Stimulated activated CD8-positive, alpha-beta memory T cell treated with anti-CD3 and anti-CD28 coated beads, Interleukin-4, amount 100 ng/mL, for 24 hours (primary cell): ENCODE results near the gene SUCLG2.

Experiments
- DNase-seq: peaks from one replicate; pipeline ENCODE4 v3.0.0-alpha.2; 2020; ENCODE audit warnings: low read depth

The SUCLG2 gene

GRCh38 chr3:67648701-67649100 lies 5.7 kb downstream of the SUCLG2 start:
- DNase-seq = no peak

- no peak for DNase-seq
These were observed 6.2 kb downstream of the SUCLG2 start for GRCh38 chr3:67648229-67648628.

- no peak for DNase-seq
These were observed 7.0 kb downstream of the SUCLG2 start for GRCh38 chr3:67647390-67647878.

GRCh38 chr3:67646586-67647234 lies 7.7 kb downstream of the SUCLG2 start:
- DNase-seq = no peak

- no peak for DNase-seq
These were observed 9.6 kb downstream of the SUCLG2 start for GRCh38 chr3:67644827-67645226.

- no peak for DNase-seq
These were observed 11.7 kb downstream of the SUCLG2 start for GRCh38 chr3:67642734-67643133.

DNA sequence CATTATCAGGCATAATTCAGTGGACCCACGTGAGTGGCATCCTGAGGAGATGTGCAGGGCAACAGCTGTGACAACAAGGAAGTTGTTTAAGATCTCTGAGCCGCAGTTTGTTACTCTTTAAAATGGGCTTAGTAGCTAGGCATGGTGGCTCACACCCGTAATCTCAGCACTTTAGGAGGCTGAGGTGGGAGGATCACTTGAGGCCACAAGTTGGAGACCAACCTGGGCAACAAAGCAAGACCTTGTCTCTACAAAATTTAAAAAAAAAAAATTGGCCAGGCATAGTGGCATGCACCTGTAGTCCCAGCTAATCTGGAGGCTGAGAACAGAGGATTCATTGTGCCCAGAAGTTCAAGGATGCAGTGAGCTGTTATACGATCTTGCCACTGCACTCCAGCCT lies 12.2 kb downstream of the SUCLG2 start:
- DNase-seq = no peak

GRCh38 chr3:67641451-67641850 lies 13.0 kb downstream of the SUCLG2 start:
- no peak for DNase-seq

DNA sequence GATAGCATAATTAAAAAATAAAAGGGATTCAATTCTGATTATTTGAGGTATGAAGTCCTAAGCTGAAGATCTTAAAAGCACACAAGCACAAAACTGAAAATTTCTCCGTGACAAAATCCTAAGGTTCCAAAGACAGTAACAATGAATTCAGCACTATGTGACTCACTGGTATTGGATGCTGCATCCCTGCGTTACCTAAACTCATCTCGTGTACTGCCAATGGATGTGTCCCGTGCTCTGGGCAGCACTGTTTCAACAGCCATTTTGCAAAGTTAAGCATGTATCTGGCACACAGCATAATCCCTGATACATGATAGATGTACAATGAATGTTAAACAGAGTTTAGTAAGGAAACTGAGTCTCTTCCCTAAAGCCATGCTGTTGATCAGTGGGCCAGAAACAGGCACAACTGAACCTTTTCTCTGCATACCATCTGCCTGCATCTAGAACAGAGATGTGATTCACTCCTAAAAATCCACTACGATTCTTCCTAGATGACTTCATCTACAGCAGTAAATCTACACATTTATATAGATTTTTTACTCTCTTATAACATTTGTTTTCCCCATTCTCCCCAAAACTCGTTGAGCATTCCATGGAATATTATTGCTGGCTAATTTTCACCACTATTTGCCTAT lies 14.3 kb downstream of the SUCLG2 start:
- DNase-seq = no peak

GRCh38 chr3:67637255-67637900 lies 17.0 kb downstream of the SUCLG2 start:
- DNase-seq = no peak

DNA sequence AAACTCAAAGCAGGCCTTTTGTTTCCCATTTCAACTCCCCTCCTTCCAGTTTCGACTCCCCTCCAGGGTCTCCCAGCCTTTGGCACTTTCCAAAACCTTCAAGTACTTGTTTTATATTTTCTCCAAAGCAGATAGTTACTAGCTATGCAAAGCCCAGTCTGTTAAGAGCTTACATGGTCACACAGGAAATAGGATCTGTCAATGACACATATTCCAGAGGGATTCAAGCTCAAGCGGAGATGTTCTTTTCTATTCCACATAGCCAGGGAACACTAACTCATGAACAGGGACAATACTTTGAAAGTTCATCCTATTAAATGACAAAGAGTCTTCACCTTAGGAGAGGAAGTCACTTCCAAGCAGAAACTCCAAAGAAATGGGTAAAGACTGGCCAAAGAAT lies 18.6 kb downstream of the SUCLG2 start:
- no peak for DNase-seq

DNA sequence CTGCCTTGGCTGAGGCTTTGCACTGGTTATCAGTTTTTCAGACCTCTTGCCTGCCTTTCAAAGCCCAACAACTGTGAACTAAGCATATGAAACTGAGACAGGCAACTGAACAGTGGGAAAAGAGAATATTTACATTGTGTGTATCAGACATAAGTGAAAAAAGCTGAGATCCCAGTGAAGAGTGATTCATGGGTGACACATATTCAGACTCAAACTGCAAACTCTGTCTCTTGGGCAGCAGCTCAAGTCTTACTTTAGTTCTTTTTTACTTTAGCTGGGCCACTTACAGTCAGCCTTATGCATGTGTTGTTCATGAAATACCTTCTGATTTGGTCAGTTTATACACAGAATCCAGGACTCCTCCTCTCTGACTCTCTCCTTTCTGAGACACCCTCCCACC lies 19.2 kb downstream of the SUCLG2 start:
- no peak for DNase-seq

DNA sequence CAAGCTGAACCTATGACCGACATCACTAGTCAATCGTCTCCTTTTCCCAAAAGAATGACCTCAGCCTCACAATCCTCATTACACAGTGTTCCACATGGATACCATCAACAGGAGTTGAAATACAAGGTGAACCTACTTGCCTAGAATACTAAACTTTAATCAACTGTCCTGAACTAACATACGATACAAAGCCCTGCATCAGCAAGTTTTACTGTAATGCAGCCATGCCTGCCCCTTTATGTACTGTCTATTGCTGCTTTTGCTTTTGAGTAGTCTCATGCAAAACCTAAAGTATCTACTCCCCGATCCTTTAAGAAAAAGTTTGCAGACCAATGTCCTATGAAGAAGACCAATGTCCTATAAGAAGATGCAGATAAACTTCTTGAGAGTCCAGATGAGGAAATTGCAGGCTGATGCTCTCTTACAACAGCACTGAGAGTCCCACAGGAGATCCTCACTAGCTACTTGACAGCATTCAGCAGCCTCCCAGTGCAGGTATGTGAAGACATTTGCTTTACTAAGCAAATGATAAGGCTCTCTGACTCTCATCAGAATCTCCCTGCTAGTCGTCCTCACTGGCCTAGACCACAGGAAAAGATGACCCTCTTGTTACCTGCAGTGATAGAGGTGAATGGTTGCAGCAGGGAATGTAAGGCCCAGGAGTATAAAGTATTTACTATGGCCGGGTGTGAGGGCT lies 23.6 kb downstream of the SUCLG2 start:
- no peak for DNase-seq

DNA sequence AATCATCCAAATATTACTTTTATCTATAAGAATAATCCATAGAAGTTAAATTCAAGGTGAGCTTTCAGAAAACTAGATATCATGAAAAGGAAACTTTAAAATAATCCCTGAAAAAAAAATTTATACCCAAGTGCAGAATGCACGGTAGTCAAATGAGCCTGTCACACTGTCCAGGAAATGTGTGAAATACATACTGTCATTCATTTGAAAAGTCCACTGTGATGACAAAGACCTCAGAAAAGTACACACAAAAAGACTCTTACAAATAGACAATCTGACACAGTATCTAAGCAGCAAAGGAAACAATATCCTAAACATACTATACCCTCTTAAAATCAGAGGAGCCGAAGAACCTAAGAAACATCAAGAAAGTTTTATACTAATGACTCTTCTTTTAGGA lies 29.7 kb downstream of the SUCLG2 start:
- no peak for DNase-seq

DNA sequence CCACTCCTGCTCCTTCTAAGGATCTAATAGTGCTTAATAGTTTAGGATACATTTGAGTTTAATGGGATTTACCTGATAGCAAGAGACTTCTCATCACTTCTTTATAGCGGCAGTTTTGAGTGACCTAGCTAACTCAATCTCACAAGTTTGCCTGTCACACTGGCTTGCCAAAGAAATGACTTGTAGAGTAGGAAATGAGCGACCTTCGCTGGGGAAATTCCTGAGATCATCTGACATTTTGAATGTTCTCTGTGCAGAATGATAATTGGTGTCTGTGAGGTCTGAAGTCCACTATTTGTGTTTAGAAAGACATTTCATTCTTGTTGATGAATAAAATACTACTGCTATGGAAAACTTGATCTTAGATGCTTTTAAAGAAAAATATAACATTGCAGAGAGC lies 30.3 kb downstream of the SUCLG2 start:
- DNase-seq = no peak

GRCh38 chr3:67622652-67623051 lies 31.8 kb downstream of the SUCLG2 start:
- no peak for DNase-seq

DNA sequence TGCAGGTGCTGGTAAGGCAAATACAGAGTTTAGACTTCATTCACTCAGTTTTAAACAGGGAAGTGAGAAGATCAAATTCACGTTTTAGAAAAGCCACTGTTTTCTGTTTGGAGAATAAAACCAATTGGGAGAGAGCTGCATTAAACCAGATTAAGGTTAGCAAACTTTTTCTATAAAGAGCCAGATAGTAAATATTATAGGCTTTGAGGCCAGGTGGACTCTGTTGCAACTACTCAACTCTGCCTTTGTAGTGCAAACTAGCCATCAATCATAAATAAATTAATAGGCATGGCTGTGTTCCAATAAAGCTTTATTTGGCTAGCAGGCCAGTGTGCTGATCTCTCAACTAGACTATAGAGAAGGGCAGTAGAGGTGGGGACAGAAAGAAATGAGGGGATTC lies 33.5 kb downstream of the SUCLG2 start:
- DNase-seq = no peak

- no peak for DNase-seq
These were observed 34.4 kb downstream of the SUCLG2 start for GRCh38 chr3:67619991-67620390.

GRCh38 chr3:67617518-67617917 lies 36.9 kb downstream of the SUCLG2 start:
- DNase-seq = no peak

GRCh38 chr3:67616046-67616445 lies 38.4 kb downstream of the SUCLG2 start:
- DNase-seq = no peak

DNA sequence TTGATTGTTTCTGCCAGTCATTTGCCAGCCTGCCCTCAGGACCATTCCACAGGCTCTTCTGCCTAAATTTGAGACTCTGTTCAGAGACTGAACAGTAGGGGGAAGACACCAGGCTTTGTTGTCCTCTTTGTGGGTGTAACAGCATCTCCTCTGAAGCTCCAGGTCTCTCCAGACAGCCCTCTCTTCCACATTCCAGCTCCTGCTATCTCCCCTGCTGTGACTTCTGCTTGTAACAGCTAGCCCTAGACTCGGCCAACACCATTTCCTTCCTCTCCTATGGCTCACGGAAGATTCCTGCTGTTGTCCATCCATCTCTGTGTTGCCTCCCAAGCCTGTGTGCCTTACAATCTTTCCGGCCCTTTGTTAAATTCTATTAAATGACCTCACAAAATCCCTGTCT lies 40.2 kb downstream of the SUCLG2 start:
- no peak for DNase-seq

DNA sequence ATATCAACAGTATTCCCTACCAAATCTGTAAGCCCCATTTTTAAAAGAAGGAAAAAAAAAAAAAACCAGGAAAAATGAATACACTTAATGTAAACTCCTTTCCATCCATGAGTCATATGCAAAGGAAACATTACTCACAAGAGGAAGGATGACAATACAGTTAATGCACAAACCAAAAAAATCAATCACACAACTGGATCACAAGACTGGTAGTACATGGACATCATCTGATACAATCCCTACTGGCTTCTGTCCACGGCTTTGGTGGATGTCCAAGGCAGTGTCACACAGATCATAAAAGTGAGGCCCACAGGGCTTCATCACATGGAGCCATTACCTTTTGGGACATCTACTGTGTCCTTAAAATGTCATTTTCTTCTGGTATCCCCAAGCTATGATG lies 44.0 kb downstream of the SUCLG2 start:
- no peak for DNase-seq

GRCh38 chr3:67609709-67610108 lies 44.7 kb downstream of the SUCLG2 start:
- DNase-seq = no peak
